ENCODE measurements around the gene COG6.

Gene COG6

GRCh38 chr13:39777527-39778061 lies 122.1 kb downstream of the COG6 start:
- POLR2A ChIA-PET = no interaction called here
- CTCF ChIA-PET = no interaction called here
- no peak for TF ChIP-seq L3MBTL2 (conservative IDR thresholded peaks at IDR 0.05)
- TF ChIP-seq ARNT (IDR thresholded peaks at IDR 0.05) = no peak
- no peak for TF ChIP-seq SUZ12 (IDR thresholded peaks at IDR 0.05)
- TF ChIP-seq FOXK2 (IDR thresholded peaks at IDR 0.05) = no peak
- no peak for TF ChIP-seq BHLHE40 (IDR thresholded peaks at IDR 0.05; ENCODE audit: borderline replicate concordance)
- no peak for TF ChIP-seq TARDBP (IDR thresholded peaks at IDR 0.05)
- no peak for TF ChIP-seq SP1 (IDR thresholded peaks at IDR 0.05)
- TF ChIP-seq FOXM1 (IDR thresholded peaks at IDR 0.05; ENCODE audit: borderline replicate concordance) = no peak
- TF ChIP-seq FOXA1 (IDR thresholded peaks at IDR 0.05) = no peak
- no peak for TF ChIP-seq PKNOX1 (IDR thresholded peaks at IDR 0.05)
- peak; percentile 10 for DNase-seq (ENCODE audit: extremely low spot score)

GRCh38 chr13:39779337-39780265 lies 124.1 kb downstream of the COG6 start:
- ChIA-PET POLR2A (no interaction called here), CTCF (no interaction called here)
- TF ChIP-seq LEF1 (IDR thresholded peaks at IDR 0.05; ENCODE audit: borderline replicate concordance) (no peak), TARDBP (IDR thresholded peaks at IDR 0.05) (no peak), HDGF (IDR thresholded peaks at IDR 0.05; ENCODE audit: borderline replicate concordance) (no peak), L3MBTL2 (conservative IDR thresholded peaks at IDR 0.05) (no peak), ZNF384 (IDR thresholded peaks at IDR 0.05) (no peak), ARNT (IDR thresholded peaks at IDR 0.05) (no peak), PKNOX1 (IDR thresholded peaks at IDR 0.05) (no peak), FOXM1 (IDR thresholded peaks at IDR 0.05; ENCODE audit: borderline replicate concordance) (no peak), NFRKB (IDR thresholded peaks at IDR 0.05) (no peak), CTBP1 (IDR thresholded peaks at IDR 0.05; ENCODE audit: borderline replicate concordance) (no peak), FOXA1 (IDR thresholded peaks at IDR 0.05) (no peak), ELF4 (IDR thresholded peaks at IDR 0.05) (no peak), SP1 (IDR thresholded peaks at IDR 0.05) (no peak), SUZ12 (IDR thresholded peaks at IDR 0.05) (no peak), FOXK2 (IDR thresholded peaks at IDR 0.05) (no peak), BHLHE40 (IDR thresholded peaks at IDR 0.05; ENCODE audit: borderline replicate concordance) (no peak)
- no peak for DNase-seq (ENCODE audit: extremely low spot score)

GRCh38 chr13:39780711-39781110 lies 125.2 kb downstream of the COG6 start:
- CTCF ChIA-PET = no interaction called here
- no peak for DNase-seq (ENCODE audit: extremely low spot score)
- POLR2A ChIA-PET = no interaction called here
- TF ChIP-seq CTBP1 (IDR thresholded peaks at IDR 0.05; ENCODE audit: borderline replicate concordance) (no peak), ARNT (IDR thresholded peaks at IDR 0.05) (no peak), NFRKB (IDR thresholded peaks at IDR 0.05) (no peak), FOXA1 (IDR thresholded peaks at IDR 0.05) (no peak), HDGF (IDR thresholded peaks at IDR 0.05; ENCODE audit: borderline replicate concordance) (no peak), ELF4 (IDR thresholded peaks at IDR 0.05) (no peak)

- TF ChIP-seq FOXK2 (IDR thresholded peaks at IDR 0.05) = no peak
- TF ChIP-seq TARDBP (IDR thresholded peaks at IDR 0.05) = no peak
- TF ChIP-seq ARNT (IDR thresholded peaks at IDR 0.05) = no peak
- no peak for TF ChIP-seq LEF1 (IDR thresholded peaks at IDR 0.05; ENCODE audit: borderline replicate concordance)
- no peak for TF ChIP-seq SUZ12 (IDR thresholded peaks at IDR 0.05)
- no peak for TF ChIP-seq CTBP1 (IDR thresholded peaks at IDR 0.05; ENCODE audit: borderline replicate concordance)
- no peak for TF ChIP-seq NFRKB (IDR thresholded peaks at IDR 0.05)
- TF ChIP-seq FOXM1 (IDR thresholded peaks at IDR 0.05; ENCODE audit: borderline replicate concordance) = no peak
- no peak for TF ChIP-seq L3MBTL2 (conservative IDR thresholded peaks at IDR 0.05)
- no peak for TF ChIP-seq ELF4 (IDR thresholded peaks at IDR 0.05)
- TF ChIP-seq PKNOX1 (IDR thresholded peaks at IDR 0.05) = no peak
- no peak for TF ChIP-seq HDGF (IDR thresholded peaks at IDR 0.05; ENCODE audit: borderline replicate concordance)
- TF ChIP-seq BHLHE40 (IDR thresholded peaks at IDR 0.05; ENCODE audit: borderline replicate concordance) = no peak
- no peak for TF ChIP-seq SP1 (IDR thresholded peaks at IDR 0.05)
- TF ChIP-seq ZNF384 (IDR thresholded peaks at IDR 0.05) = no peak
- CTCF ChIA-PET = no interaction called here
- POLR2A ChIA-PET = no interaction called here
- DNase-seq (ENCODE audit: extremely low spot score) = no peak
Observed at GRCh38 chr13:39781381-39781780, 125.9 kb downstream of the COG6 start.

- POLR2A ChIA-PET = no interaction called here
- TF ChIP-seq NFRKB (IDR thresholded peaks at IDR 0.05) (no peak), HDGF (IDR thresholded peaks at IDR 0.05; ENCODE audit: borderline replicate concordance) (no peak), SUZ12 (IDR thresholded peaks at IDR 0.05) (no peak), CTBP1 (IDR thresholded peaks at IDR 0.05; ENCODE audit: borderline replicate concordance) (no peak)
- no peak for DNase-seq (ENCODE audit: extremely low spot score)
- CTCF ChIA-PET = no interaction called here
Observed at GRCh38 chr13:39783051-39783450, 127.6 kb downstream of the COG6 start.

GRCh38 chr13:39784347-39784746 lies 128.9 kb downstream of the COG6 start:
- no peak for DNase-seq (ENCODE audit: extremely low spot score)
- CTCF ChIA-PET = no interaction called here
- no peak for TF ChIP-seq TARDBP (IDR thresholded peaks at IDR 0.05)
- TF ChIP-seq ARNT (IDR thresholded peaks at IDR 0.05) = no peak
- no peak for TF ChIP-seq FOXM1 (IDR thresholded peaks at IDR 0.05; ENCODE audit: borderline replicate concordance)
- no peak for TF ChIP-seq SP1 (IDR thresholded peaks at IDR 0.05)
- no peak for TF ChIP-seq L3MBTL2 (conservative IDR thresholded peaks at IDR 0.05)
- TF ChIP-seq ZNF384 (IDR thresholded peaks at IDR 0.05) = no peak
- no peak for TF ChIP-seq LEF1 (IDR thresholded peaks at IDR 0.05; ENCODE audit: borderline replicate concordance)
- no peak for TF ChIP-seq CTBP1 (IDR thresholded peaks at IDR 0.05; ENCODE audit: borderline replicate concordance)
- TF ChIP-seq HDGF (IDR thresholded peaks at IDR 0.05; ENCODE audit: borderline replicate concordance) = no peak
- TF ChIP-seq FOXK2 (IDR thresholded peaks at IDR 0.05) = no peak
- TF ChIP-seq NFRKB (IDR thresholded peaks at IDR 0.05) = no peak
- no peak for TF ChIP-seq PKNOX1 (IDR thresholded peaks at IDR 0.05)
- no peak for TF ChIP-seq FOXA1 (IDR thresholded peaks at IDR 0.05)
- TF ChIP-seq SUZ12 (IDR thresholded peaks at IDR 0.05) = no peak
- no peak for TF ChIP-seq BHLHE40 (IDR thresholded peaks at IDR 0.05; ENCODE audit: borderline replicate concordance)
- no peak for TF ChIP-seq ELF4 (IDR thresholded peaks at IDR 0.05)
- POLR2A ChIA-PET = no interaction called here
